GM18508 (cell line): Measurements from ENCODE around the gene MTO1.
A peak's percentile ranks its signal among the peaks of the same experiment; 100 is the strongest.
"Not testable (repeated sequence)": the region's sequence is repeated elsewhere in the genome, so short reads cannot be mapped to it uniquely, and the experiment has no call there.

Source experiments
- ATAC-seq: cut with Tn5 transposase; IDR thresholded peaks from one replicate; pipeline ENCODE4 v1.9.1; 2021; ENCODE audit warnings: moderate number of reproducible peaks; ENCODE audit not compliant: insufficient read depth, unreplicated experiment

MTO1 gene

GRCh38 chr6:73523434-73524123 lies 62.0 kb downstream of the MTO1 start:
- peak; percentile 29 for ATAC-seq

GRCh38 chr6:73525546-73526330 lies 64.2 kb downstream of the MTO1 start:
- no peak for ATAC-seq

GRCh38 chr6:73528897-73529296 lies 67.4 kb downstream of the MTO1 start:
- no peak for ATAC-seq

- no peak for ATAC-seq
Measured at GRCh38 chr6:73532293-73532692, 70.8 kb downstream of the MTO1 start.

GRCh38 chr6:73534628-73535027 lies 73.1 kb downstream of the MTO1 start:
- no peak for ATAC-seq

- no peak for ATAC-seq
Measured at GRCh38 chr6:73537677-73538076, 76.1 kb downstream of the MTO1 start.

GRCh38 chr6:73538116-73538779 lies 76.7 kb downstream of the MTO1 start:
- ATAC-seq = no peak

GRCh38 chr6:73542481-73542880 lies 80.9 kb downstream of the MTO1 start:
- ATAC-seq = not testable (repeated sequence)

GRCh38 chr6:73542891-73543290 lies 81.4 kb downstream of the MTO1 start:
- no peak for ATAC-seq

GRCh38 chr6:73547036-73547435 lies 85.5 kb downstream of the MTO1 start:
- ATAC-seq = no peak

GRCh38 chr6:73548458-73549446 lies 87.2 kb downstream of the MTO1 start:
- ATAC-seq = no peak

GRCh38 chr6:73551115-73551514 lies 89.6 kb downstream of the MTO1 start:
- ATAC-seq = not testable (repeated sequence)

GRCh38 chr6:73555380-73555949 lies 93.9 kb downstream of the MTO1 start:
- not testable (repeated sequence) for ATAC-seq

GRCh38 chr6:73556836-73557235 lies 95.3 kb downstream of the MTO1 start:
- ATAC-seq = no peak
